GM18517 (cell line): ENCODE data around the gene TRAF3IP1.
A peak's percentile ranks its signal among the peaks of the same experiment; 100 is the strongest.

Source experiments
- ATAC-seq: cut with Tn5 transposase; IDR thresholded peaks from one replicate; pipeline ENCODE4 v1.9.1; 2021; ENCODE audit warnings: mild to moderate bottlenecking, moderate library complexity; ENCODE audit not compliant: unreplicated experiment

The TRAF3IP1 gene

DNA sequence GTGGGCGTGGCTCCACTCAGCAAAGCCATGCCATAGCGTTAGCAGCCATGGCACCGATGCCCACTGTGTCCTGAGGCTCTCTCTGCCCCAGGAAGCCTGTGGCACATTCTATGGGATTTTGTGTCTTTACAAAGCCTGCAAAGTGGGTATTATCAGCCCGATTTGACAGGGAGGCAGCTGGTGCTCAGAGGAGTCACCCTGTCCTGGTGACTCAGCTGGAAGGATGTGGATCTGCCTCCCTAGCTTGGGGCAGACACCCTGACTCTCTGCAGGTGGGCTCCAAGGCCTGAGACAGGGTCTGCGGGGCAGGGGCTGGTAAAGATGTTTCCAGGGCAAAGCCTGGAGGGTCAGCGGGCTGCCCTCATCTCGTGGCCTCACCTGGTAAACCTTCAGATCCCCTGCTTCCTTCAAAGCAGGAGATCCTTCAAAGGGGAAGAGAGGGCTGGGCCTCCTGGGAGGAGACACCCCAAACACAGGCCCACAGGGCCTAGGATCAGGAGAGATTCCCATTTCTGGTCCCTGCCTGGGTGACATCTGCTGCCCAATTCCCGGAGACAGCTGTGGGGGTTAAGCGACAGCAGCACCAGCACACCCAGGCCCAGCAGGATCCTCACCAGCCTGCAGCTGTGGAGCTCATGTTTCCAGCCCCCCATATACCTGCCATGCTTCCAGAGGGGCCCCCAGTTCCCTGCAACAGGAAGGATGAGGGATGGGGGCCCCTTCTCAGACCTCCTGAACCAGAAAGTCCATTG lies 103.4 kb downstream of the TRAF3IP1 start:
- no peak for ATAC-seq

DNA sequence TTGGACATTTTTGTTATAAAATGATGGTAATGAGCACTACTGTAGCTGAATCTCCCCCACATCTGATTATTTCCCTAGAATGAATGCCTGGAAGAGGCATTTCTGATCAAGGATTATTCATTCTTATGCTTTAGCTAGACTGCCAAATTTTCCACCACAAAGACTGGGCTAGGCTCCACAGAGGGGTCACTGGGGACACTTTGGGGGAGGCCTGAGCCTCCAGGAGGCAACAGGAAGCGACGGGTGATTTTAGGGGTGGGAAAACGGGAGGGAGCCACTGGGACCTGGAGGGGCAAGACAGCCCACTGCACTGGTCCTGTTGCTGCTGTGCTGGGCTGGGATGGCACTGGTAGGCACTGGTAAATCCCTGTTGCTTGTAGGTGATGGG lies 104.0 kb downstream of the TRAF3IP1 start:
- no peak for ATAC-seq

DNA sequence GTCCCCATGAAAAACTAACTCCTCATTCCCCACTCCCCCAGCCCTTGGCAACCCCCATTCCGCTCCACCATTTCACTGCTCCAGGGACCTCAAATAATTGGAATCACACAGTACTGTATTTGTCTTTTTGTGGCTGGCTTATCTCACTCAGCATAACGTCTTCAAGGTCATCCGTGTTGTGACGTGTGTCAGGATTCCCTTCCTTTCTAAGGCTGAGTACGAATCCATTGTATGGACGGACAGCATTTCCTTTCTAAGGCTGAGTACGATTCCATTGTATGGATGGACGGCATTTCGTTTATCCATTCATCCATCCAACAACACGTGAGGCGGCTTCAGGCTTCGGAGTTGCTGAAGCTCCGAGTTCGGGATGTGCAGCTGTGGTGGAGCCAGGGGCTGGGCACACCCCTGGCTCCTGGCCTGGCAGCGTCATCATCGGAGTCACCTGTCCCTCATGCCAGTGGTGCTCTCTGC lies 105.2 kb downstream of the TRAF3IP1 start:
- no peak for ATAC-seq

DNA sequence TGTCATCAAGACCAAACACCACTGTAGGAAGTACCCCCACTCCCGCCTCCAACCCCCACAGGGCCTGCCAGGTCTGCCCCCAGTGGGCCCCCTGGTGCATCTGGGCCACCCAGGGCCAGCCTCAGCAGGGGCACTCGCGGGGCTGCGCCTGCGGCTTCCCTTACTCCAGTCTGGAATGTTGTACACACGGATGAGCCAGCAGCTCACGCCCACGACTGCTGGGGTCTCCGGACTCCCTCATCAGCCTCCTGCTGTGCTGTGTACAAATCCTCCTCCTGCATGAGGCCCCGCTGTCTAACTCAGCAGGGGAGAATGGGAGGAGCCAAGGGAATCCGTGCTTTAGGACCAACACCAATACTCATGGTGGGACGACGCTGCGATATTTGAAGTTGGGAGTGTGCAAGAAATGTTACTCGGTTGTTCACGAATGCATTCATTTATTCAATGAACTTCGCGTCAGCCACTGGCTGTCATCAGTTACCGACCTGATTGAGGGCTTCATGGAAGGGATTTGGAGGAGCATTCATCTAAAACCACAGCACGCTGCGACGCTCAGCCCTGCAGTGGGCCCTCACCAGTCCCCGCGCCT lies 105.8 kb downstream of the TRAF3IP1 start:
- ATAC-seq: peak; percentile 24

DNA sequence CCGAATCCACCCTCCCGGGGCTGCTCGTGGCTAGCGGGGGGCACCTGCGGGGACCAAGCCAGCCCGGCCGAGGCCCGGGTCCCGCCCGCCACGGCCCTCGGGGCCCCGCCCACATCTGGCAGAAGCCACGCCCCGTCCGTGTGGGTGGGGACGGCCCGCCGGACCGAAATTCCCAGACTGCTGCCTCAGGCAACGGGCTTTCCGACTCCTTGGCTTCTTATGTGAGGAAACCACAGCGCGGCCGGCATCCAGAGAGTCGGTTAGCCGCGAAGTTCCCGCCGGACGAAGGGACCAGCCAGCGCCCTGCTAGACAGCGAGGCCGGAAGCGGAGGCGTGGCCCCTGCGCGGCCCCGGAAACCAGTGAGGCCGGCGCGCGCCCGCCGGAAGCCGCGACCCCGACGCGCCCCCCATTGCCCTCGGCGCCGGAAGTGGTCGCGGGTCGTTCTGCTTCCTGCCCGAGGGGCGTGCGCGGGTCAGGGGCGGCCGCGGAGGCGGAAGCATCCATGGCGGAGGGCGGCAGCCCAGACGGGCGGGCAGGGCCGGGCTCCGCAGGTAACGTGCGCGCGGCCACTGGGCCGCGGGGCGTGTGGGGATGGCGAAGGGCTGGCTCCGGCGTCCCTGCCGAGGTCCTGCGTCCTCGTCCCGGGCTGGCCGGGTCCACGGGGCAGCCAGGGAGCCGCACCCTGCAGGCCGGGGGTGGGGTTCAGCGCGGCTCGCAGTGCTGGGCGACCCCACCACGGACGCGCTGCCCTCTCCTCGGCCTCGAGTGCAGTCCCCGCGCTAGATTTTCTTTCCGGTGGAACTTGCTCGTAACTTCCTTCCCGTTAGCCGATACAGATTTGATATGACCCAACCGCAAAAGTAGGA lies 106.5 kb downstream of the TRAF3IP1 start, which contains the start of gene ASB1:
TSS of gene ASB1 (plus strand) at position 360 of the 867 bp plus-strand sequence. CDS start at position 504, 144 bp downstream.
- peak; percentile 74 for ATAC-seq

DNA sequence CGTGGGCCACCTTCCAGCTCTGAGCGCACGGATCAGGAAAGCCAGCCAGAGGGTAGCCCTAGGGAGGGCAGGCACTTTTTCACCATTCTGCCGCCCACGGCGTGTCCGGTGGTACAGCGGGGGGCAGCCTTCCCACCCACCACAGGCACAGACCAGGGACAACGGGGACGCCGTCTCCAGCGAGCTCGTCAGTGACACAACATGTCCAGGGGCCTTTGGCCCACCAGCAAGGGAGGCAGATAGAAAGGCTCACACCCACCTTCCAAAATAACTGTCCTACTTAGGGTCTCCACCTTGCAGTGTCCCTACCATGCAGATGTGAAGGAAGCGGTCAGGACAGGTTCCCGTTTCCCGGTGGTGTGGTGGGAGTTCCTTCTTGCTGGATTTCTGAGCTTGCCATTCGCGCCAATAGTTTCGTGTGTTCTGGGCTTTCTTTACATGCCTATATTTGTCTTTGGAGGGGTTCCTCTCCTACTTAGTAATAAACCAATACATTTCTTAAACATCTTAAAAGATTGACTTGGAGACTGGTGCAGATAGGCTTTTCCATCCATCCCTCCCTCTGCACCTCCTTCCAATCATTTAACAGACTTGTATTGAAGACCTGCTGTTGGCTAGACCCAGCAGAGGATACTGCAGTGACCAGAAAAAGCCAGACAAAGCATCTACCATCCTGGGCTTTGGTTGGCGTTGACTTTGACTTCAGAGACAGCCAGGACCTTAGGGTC lies 107.3 kb downstream of the TRAF3IP1 start:
- no peak for ATAC-seq

DNA sequence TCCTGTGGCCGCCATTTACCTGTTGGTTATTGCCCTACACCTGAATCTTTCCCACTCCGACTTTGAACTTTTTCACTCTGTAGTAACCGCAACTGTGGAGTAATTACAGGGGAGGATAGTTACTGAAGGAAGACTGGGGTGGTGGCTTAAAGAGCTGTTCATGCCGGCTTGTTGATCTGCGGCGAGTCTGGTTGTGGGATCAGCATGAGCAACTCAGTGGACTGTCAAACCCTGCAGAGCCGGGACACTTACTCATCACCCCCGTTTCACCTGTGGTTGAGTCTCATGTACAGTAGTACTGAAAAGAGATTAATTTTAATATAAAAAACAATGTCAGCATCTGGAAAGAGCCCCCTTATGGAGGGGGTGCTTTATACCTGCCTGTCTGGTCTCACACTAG lies 108.5 kb downstream of the TRAF3IP1 start:
- no peak for ATAC-seq

DNA sequence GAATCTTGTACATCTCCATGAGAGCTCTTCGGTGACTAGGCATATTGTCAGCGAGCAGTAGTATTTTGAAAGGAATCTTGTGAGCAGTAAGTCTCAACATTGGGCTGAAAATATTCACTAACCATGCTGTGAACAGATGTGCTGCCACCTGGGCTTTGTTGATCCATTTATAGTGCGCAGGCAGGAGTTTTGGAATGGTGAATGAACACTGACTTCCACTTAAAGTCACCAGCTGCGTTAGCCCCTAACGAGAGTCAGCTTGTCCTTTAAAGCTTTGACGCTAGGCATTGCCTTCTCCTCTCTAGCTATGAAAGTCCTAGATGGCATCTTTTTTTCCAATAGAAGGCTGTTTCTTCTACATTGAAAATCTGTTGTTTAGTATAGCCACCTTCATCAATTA lies 110.5 kb downstream of the TRAF3IP1 start:
- ATAC-seq: no peak

DNA sequence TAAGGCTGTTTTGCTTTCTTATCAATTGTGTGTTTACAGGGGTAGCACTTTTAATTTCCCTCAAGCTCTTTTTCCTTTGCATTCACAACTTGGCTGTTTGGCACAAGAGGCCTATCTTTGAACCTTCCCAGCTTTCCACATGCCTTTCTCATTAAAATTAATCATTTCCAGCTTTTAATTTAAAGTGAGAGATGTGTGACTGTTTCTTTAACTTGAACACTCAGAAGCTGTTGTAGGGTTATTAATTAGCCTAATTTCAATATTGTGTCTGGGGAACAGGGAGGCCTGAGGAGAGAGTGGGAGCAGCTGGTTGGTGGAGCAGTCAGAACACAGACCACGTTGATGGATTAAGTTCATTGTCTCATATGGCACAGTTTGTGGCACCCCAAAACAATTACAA lies 111.1 kb downstream of the TRAF3IP1 start:
- no peak for ATAC-seq

DNA sequence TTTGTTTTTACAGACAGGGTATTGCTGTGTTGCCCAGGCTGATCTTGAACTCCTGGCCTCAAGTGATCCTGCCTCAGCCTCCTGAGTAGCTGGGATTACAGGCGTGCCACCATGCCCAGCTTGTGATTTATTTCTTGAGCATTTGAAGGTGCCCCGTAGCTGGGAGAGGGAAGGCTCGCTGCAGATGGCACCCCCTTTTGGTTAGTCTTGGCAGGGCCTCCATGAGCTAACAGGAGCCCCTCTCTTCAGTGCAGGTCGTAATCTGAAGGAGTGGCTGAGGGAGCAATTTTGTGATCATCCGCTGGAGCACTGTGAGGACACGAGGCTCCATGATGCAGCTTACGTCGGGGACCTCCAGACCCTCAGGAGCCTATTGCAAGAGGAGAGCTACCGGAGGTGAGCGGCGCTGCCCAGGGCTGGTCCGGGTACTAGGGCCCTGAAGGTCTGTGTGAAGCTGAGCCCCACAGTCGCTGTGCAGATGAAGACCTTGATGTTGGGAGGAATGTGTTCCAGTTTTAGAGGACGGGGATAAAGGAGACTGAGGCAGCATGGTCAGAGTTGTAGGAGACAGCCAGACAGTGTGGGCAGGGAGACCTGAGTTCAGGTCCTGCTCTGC lies 113.1 kb downstream of the TRAF3IP1 start:
- no peak for ATAC-seq

DNA sequence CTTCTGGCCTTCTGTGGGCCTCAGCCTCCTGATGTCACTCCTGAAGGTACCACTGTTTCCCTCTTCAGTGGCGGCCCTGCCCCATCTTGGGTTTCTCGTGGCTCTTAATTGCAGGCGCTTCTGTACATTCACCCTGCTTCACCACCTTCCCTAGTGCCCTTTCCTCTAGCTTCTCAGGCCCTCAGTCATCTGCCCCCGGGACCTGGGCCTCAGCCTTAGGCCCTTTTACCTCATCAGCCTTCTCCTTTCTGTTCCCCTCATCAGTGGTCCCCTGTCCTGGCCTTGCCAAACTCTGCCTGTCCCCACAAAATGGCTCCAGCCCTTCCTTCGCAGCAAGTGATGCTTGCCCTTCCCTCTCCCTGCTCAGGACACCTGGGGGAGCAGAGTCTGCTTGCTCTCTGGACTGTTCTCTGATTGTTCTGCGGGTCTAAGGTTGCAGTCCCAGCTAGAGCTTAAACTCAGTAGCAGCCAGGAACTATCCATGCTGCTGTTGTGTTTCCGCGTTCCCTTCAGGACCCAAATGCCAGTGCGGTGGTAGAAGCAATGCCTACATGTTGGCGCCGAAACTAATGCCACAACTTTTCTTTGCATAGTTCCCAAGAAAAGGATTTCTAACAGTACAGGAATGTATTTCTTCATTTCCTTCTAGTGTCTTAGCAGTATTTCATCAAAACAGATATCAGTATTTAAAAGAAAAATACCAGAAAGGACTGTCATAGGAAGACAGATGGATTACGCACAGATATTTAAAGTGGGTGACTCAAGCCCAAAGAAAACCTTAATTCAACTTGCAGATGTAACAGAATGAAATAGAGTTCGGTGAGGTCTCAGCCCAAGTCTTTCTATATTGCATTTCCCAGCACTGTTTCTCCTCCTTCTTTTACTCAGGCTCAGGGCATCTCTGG lies 113.9 kb downstream of the TRAF3IP1 start:
- no peak for ATAC-seq

DNA sequence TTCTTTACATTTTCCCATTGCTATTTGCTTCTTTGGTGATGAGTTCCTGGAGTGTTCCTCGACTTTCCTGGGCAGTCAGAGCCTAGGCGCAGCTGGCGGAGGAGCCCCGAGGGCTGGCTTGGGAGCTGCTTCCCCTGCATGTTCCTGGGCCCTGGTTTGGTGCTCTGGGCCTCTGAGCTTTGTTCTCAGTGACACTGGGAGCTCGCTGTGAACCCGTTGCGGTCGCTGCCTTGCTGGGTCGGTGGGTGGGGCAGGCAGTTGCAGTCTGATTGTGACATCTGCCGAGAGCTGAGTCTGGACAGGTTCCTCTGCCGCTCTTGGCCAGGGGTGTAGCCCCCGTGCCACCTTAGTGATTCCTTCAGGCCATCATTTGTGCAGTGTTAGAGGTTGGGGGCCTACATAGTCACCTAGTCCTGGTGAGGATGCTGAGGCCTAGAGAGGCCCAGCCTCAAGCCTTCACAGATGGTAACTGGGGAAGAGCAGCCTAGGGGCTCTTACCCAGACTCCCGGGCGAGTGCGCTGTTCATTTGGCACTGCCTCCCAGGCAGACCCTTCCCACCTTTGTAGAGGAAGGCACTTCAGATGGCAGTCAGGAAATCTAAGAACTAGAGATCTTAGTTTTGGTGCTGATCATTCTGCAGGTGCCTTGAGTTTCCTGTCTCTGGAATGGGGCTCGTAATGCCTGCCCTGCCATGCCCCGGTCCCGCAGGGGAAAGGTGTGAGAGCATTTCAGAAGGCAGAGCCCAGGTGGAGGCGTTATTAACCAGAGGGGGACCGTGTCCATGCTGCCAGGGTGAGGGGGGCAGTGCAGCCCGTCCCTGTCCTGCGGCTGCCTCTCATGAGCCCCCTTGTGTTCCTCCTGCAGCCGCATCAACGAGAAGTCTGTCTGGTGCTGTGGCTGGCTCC lies 114.8 kb downstream of the TRAF3IP1 start:
- no peak for ATAC-seq

DNA sequence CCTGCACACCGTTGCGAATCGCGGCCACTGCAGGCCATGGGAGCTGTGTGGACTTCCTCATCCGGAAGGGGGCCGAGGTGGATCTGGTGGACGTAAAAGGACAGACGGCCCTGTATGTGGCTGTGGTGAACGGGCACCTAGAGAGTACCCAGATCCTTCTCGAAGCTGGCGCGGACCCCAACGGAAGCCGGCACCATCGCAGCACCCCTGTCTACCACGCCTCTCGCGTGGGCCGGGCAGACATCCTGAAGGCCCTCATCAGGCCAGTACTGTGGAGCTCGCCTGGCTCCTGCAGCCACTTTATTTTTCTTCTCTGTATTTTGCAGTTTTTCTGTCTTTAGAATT lies 115.4 kb downstream of the TRAF3IP1 start:
- ATAC-seq: no peak

DNA sequence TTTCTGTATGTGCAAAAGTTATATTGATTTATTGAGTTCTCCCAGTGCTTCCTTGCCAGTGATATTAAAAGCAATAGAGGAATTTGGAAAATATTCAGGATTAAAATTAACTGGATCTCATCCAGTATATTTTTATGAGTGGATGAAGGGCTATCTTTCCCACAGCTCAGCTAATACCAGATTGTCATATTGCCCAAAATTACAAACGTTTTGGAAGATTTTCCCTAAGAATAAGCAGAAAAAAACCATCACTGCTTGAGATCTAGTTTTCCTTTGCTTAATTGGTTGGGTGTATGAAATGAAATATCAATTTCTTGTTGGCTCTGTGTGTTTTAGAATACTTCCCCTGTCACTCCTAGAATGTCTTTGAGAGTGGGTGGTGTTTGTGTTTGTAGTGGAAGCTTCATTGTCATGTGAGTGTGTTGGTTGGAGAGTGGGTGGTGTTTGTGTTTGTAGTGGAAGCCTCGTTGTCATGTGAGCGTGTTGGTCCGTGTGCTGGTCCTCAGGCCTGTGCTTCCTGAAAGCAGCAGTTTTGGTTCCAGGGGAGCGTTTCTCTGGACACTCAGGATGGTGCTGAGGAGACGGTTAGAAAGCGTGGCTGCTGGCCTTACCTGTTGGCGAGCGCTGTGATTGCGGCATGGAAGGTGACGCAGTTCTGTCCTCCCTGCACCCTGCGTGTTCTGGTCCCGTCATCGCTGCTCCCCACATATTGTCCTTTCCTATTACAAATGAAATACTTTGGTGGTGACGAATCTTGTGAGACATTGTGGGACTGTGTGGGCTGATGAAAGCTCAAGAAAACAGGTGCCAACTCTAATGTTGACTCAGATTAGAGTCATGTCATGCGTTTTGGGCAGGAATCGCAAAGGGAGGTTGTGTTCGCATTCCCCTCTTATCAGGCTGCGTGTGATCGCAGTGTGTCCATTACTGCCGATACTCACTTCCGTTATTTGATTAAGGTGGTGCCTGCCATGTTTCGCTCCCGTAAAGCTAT lies 118.8 kb downstream of the TRAF3IP1 start:
- no peak for ATAC-seq

DNA sequence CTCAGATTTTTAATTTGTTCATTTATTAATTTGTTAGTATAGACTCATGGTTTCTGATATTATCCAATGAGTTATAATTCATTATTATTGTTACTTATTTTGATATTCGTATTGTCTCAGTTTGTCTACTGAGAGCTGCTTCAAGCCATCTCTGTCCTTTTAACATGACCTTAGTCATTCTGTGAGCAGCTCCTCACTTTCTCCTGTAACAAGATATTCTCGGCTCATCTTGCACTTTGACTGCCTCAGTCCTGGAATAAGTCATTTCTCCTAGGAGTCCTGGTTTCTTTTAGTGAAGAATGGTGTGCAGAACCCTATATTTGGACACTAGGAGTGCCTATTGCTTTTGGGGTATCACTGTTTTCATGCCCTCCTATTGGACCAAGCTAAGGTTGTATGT lies 119.6 kb downstream of the TRAF3IP1 start:
- no peak for ATAC-seq

DNA sequence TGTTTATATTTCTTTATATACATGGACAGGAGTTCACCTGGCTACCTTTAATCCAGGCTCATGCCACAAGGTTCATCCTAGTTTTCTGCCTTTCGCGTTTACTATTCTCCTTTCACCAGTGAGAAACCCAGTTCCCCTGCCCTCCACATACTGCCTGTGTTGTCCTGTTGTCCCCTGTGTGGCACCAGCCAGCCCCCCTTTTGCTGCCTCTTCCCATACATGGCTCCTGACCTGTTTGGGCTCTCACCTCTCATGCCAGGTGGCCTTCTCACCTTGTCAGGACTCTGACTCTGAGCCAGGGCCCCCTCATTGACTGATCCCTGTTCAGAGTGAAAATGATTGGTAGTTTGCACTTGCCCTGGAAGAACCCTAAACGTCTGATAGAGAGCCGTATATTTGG lies 120.0 kb downstream of the TRAF3IP1 start:
- no peak for ATAC-seq

DNA sequence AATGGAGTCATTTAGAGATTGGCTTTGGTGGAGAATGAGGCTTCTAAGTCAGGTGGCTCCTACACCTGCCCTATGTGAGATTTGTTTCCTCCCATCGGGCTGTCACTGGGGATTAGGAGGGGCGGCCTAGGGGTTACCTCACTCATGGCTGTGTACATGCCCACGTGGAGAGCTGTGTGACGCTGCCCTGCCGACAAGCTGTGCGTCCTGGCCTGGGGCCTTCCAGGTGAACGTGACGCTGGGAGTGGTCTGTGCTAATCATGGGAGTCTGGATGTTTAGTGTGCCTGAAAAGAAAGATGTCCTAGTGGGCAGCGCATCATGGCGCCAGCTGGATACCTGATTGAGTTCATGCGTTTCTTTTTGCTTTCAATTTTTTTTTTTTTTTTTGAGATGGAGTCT lies 120.4 kb downstream of the TRAF3IP1 start:
- no peak for ATAC-seq
